ENCODE data around the gene PTGER3. TPM values are rescaled to one million over a fixed set of nuclear protein-coding genes. Genes with fewer than 3 reads are reported as not detected.

The PTGER3 gene
- total and polyA plus RNA-seq, 4 donors = 0.04 to 1.6 (median 0.26) TPM

DNA sequence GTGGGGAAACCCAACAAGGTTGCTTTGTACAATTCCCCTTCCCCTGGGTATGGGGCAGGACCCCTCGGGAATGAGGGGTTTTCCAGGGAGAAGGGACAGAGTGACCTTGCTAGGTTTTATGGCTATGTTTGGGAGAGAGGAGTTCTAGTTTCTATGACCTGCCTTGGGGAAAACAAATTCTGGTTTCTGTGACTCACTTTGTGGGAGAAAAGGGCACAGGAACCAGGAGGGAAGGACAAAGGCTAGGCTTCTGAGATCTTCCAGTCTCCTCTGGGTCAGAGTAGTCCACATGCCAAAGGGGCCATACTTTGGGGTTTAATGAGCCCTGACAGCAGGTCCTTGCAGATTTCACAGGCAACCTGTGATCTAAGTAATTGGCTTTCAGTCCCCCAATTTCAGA is 5.5 kb upstream of the PTGER3 start:
- no peak for DNase-seq (ENCODE audit: low spot score)
- WGBS = 67% methylated on average over 1 of the region's 1 CpG
- Histone ChIP-seq H3K4me3 (ENCODE audit: low read depth in 1 of 3, low read length in 3 of 3) (no peak overlapping the region), H3K9ac (ENCODE audit: low read depth in 1 of 2, low read length in 2 of 2) (no peak overlapping the region), H3K9me3 (ENCODE audit: control insufficient read depth in 4 of 4, low read length in 3 of 4) (no peaks in the 10 kb centered on the region), H3K36me3 (ENCODE audit: control insufficient read depth in 4 of 4, insufficient read depth in 3 of 4, low read depth in 1 of 4, low read length in 3 of 4) (peaks cover 0 to 10% (median 3%) of the 10 kb centered on the region in 4 donors), H3K4me1 (ENCODE audit: control insufficient read depth in 4 of 4, insufficient read depth in 4 of 4, low read length in 3 of 4) (peaks cover 0 to under 1% (median 0%) of the 10 kb centered on the region in 4 donors), H3K27me3 (ENCODE audit: control insufficient read depth in 4 of 4, insufficient read depth in 4 of 4, low read length in 3 of 4) (peaks cover 0 to 9% (median under 1%) of the 10 kb centered on the region in 4 donors), H3K27ac (ENCODE audit: low read depth in 1 of 2, low read length in 2 of 2) (no peak overlapping the region)
- TF ChIP-seq YY1 (IDR thresholded peaks at IDR 0.05) = no peak
- TF ChIP-seq FOXA1 (IDR thresholded peaks at IDR 0.05) = no peak
- TF ChIP-seq HNF4G (IDR thresholded peaks at IDR 0.05) = no peak
- no peak for TF ChIP-seq TAF1 (conservative IDR thresholded peaks at IDR 0.05)
- TF ChIP-seq SP1 (IDR thresholded peaks at IDR 0.05) = no peak
- TF ChIP-seq, protein P1, sequence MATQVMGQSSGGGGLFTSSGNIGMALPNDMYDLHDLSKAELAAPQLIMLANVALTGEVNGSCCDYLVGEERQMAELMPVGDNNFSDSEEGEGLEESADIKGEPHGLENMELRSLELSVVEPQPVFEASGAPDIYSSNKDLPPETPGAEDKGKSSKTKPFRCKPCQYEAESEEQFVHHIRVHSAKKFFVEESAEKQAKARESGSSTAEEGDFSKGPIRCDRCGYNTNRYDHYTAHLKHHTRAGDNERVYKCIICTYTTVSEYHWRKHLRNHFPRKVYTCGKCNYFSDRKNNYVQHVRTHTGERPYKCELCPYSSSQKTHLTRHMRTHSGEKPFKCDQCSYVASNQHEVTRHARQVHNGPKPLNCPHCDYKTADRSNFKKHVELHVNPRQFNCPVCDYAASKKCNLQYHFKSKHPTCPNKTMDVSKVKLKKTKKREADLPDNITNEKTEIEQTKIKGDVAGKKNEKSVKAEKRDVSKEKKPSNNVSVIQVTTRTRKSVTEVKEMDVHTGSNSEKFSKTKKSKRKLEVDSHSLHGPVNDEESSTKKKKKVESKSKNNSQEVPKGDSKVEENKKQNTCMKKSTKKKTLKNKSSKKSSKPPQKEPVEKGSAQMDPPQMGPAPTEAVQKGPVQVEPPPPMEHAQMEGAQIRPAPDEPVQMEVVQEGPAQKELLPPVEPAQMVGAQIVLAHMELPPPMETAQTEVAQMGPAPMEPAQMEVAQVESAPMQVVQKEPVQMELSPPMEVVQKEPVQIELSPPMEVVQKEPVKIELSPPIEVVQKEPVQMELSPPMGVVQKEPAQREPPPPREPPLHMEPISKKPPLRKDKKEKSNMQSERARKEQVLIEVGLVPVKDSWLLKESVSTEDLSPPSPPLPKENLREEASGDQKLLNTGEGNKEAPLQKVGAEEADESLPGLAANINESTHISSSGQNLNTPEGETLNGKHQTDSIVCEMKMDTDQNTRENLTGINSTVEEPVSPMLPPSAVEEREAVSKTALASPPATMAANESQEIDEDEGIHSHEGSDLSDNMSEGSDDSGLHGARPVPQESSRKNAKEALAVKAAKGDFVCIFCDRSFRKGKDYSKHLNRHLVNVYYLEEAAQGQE (IDR thresholded peaks at IDR 0.05) = no peak
- TF ChIP-seq, protein P2, sequence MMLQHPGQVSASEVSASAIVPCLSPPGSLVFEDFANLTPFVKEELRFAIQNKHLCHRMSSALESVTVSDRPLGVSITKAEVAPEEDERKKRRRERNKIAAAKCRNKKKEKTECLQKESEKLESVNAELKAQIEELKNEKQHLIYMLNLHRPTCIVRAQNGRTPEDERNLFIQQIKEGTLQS (IDR thresholded peaks at IDR 0.05) = no peak
- no peak for TF ChIP-seq EGR1 (IDR thresholded peaks at IDR 0.05; ENCODE audit: low read depth in 2 of 2)
- TF ChIP-seq, protein P3, sequence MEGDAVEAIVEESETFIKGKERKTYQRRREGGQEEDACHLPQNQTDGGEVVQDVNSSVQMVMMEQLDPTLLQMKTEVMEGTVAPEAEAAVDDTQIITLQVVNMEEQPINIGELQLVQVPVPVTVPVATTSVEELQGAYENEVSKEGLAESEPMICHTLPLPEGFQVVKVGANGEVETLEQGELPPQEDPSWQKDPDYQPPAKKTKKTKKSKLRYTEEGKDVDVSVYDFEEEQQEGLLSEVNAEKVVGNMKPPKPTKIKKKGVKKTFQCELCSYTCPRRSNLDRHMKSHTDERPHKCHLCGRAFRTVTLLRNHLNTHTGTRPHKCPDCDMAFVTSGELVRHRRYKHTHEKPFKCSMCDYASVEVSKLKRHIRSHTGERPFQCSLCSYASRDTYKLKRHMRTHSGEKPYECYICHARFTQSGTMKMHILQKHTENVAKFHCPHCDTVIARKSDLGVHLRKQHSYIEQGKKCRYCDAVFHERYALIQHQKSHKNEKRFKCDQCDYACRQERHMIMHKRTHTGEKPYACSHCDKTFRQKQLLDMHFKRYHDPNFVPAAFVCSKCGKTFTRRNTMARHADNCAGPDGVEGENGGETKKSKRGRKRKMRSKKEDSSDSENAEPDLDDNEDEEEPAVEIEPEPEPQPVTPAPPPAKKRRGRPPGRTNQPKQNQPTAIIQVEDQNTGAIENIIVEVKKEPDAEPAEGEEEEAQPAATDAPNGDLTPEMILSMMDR (IDR thresholded peaks at IDR 0.05; ENCODE audit: low read depth, low read length, missing input control) = no peak
- no peak for TF ChIP-seq NR2F2 (IDR thresholded peaks at IDR 0.05)
- TF ChIP-seq, protein P4, sequence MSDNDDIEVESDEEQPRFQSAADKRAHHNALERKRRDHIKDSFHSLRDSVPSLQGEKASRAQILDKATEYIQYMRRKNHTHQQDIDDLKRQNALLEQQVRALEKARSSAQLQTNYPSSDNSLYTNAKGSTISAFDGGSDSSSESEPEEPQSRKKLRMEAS (IDR thresholded peaks at IDR 0.05) = no peak
- no peak for TF ChIP-seq RXRA (IDR thresholded peaks at IDR 0.05)
- TF ChIP-seq HNF4A (conservative IDR thresholded peaks at IDR 0.05) = no peak
- TF ChIP-seq, protein P5, sequence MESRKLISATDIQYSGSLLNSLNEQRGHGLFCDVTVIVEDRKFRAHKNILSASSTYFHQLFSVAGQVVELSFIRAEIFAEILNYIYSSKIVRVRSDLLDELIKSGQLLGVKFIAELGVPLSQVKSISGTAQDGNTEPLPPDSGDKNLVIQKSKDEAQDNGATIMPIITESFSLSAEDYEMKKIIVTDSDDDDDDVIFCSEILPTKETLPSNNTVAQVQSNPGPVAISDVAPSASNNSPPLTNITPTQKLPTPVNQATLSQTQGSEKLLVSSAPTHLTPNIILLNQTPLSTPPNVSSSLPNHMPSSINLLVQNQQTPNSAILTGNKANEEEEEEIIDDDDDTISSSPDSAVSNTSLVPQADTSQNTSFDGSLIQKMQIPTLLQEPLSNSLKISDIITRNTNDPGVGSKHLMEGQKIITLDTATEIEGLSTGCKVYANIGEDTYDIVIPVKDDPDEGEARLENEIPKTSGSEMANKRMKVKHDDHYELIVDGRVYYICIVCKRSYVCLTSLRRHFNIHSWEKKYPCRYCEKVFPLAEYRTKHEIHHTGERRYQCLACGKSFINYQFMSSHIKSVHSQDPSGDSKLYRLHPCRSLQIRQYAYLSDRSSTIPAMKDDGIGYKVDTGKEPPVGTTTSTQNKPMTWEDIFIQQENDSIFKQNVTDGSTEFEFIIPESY (IDR thresholded peaks at IDR 0.05) = no peak
- TF ChIP-seq GABPA (IDR thresholded peaks at IDR 0.05 in 1 of 2, conservative IDR thresholded peaks at IDR 0.05 in 1 of 2) = no peak
- no peak for TF ChIP-seq RAD21 (IDR thresholded peaks at IDR 0.05)
- no peak for TF ChIP-seq FOXA2 (IDR thresholded peaks at IDR 0.05)
- no peak for TF ChIP-seq JUND (IDR thresholded peaks at IDR 0.05)

Measured in liver (tissue), 9 donors.